Right renal cortex interstitium (tissue), 3 donors: ENCODE measurements around the gene RRAS. TPM values are rescaled to one million over a fixed set of nuclear protein-coding genes. Genes with fewer than 3 reads are reported as not detected.
"Not testable (repeated sequence)": the region's sequence is repeated elsewhere in the genome, so short reads cannot be mapped to it uniquely, and the experiment has no call there.

Experiments used
- DNase-seq, 3 donors: peaks; one replicate each; pipeline ENCODE4 v3.0.0-alpha.2; 2013; ENCODE audit warnings: low read depth in 3 of 3, low spot score in 2 of 3
- polyA plus RNA-seq, 3 donors: library from polyadenylated mRNA; unstranded; fragments of 120-200 nt; gene quantifications; one replicate each; pipeline ENCODE4 v1.2.1, GENCODE V29; 2013; ENCODE audit not compliant: insufficient read length in 3 of 3

The RRAS gene
- polyA plus RNA-seq, 3 donors, result 19.8 to 23.1 (median 21.3) TPM

GRCh38 chr19:49635530-49636232 is 4.3 kb downstream of the RRAS start:
- DNase-seq, result no peak

GRCh38 chr19:49633273-49633672 is 6.7 kb downstream of the RRAS start:
- not testable (repeated sequence) for DNase-seq

GRCh38 chr19:49632576-49632975 is 7.4 kb downstream of the RRAS start:
- no peak for DNase-seq

- no peak for DNase-seq
Observed at GRCh38 chr19:49631610-49632192, 8.2 kb downstream of the RRAS start.

GRCh38 chr19:49631014-49631588 is 8.8 kb downstream of the RRAS start:
- no peak for DNase-seq

- DNase-seq, result no peak
Observed at GRCh38 chr19:49629659-49630058, 10.3 kb downstream of the RRAS start.

GRCh38 chr19:49626226-49626625 is 13.7 kb downstream of the RRAS start:
- DNase-seq, result no peak

GRCh38 chr19:49624967-49625910 is 14.7 kb downstream of the RRAS start:
- DNase-seq, result no peak

- DNase-seq, result not testable (repeated sequence)
Observed at GRCh38 chr19:49617860-49618259, 22.1 kb downstream of the RRAS start.

GRCh38 chr19:49616945-49617344 is 23.0 kb downstream of the RRAS start:
- DNase-seq, result no peak

- no peak for DNase-seq
Observed at GRCh38 chr19:49616532-49616931, 23.4 kb downstream of the RRAS start.

GRCh38 chr19:49615861-49616260 is 24.1 kb downstream of the RRAS start:
- DNase-seq, result no peak

- DNase-seq, result no peak
Observed at GRCh38 chr19:49614096-49614833, 25.7 kb downstream of the RRAS start.

- DNase-seq, result no peak
Observed at GRCh38 chr19:49613374-49613773, 26.6 kb downstream of the RRAS start.

GRCh38 chr19:49609499-49610092 is 30.3 kb downstream of the RRAS start:
- DNase-seq, result no peak

GRCh38 chr19:49605605-49606004 is 34.3 kb downstream of the RRAS start:
- no peak for DNase-seq

GRCh38 chr19:49602806-49603205 is 37.1 kb downstream of the RRAS start:
- no peak for DNase-seq

- DNase-seq, result no peak
Observed at GRCh38 chr19:49601482-49602038, 38.4 kb downstream of the RRAS start.

GRCh38 chr19:49599378-49600295 is 40.3 kb downstream of the RRAS start:
- no peak for DNase-seq
